Astrocyte of the spinal cord (primary cell): ENCODE data around the gene CLCN7.

Experiments used
- DNase-seq: peaks from one replicate; pipeline ENCODE4 v3.0.0; 2011; ENCODE audit warnings: low read depth, low spot score
- H3K4me3 ChIP-seq: 2 replicates; pipeline ENCODE4 v1.5.1; 2011; ENCODE audit warnings: low read depth, mild to moderate bottlenecking, low read length, moderate library complexity
- CTCF ChIP-seq: IDR thresholded peaks from 2 replicates; pipeline ENCODE4 v1.5.1; 2012; ENCODE audit warnings: low read depth, mild to moderate bottlenecking, low read length, inconsistent platforms
- in situ Hi-C: cut with HindIII; loops from 2 replicates; pipeline ENCODE4 v1.10.0; 2017; ENCODE audit warnings: low sequenced_read_pairs

The CLCN7 gene

GRCh38 chr16:1457489-1458245, 17.2 kb downstream of the CLCN7 start:
- in situ Hi-C loops, result no loop called here
- no peak for TF ChIP-seq CTCF
- no peak overlapping the region for H3K4me3 ChIP-seq
- no peak for DNase-seq

GRCh38 chr16:1456951-1457350, 17.9 kb downstream of the CLCN7 start:
- DNase-seq, result no peak
- in situ Hi-C loops, result no loop called here
- no peak for TF ChIP-seq CTCF
- H3K4me3 ChIP-seq, result no peak overlapping the region

- no peak for TF ChIP-seq CTCF
- H3K4me3 ChIP-seq, result no peak overlapping the region
- DNase-seq, result no peak
- in situ Hi-C loops, result no loop called here
These were observed 19.3 kb downstream of the CLCN7 start for GRCh38 chr16:1455190-1456171.

- H3K4me3 ChIP-seq, result no peak overlapping the region
- TF ChIP-seq CTCF, result no peak
- in situ Hi-C loops, result no loop called here
- no peak for DNase-seq
These were observed 20.3 kb downstream of the CLCN7 start for GRCh38 chr16:1454561-1454960.

GRCh38 chr16:1453316-1453715, 21.5 kb downstream of the CLCN7 start:
- in situ Hi-C loops, result no loop called here
- no peak overlapping the region for H3K4me3 ChIP-seq
- DNase-seq, result no peak
- TF ChIP-seq CTCF, result no peak

- no peak for DNase-seq
- no peak overlapping the region for H3K4me3 ChIP-seq
- TF ChIP-seq CTCF, result no peak
- in situ Hi-C loops, result no loop called here
These were observed 22.3 kb downstream of the CLCN7 start for GRCh38 chr16:1452530-1452929.
